ENCODE measurements around the gene XRCC1. TPM values are rescaled to one million over a fixed set of nuclear protein-coding genes. Genes with fewer than 3 reads are reported as not detected.

XRCC1 gene
- polyA plus RNA-seq (ENCODE audit: insufficient read length in 3 of 3): 10 to 100 TPM; 56.4 to 66.0 (median 59.1) TPM

GRCh38 chr19:43575156-43575950, at the start of gene XRCC1, which contains the start of gene PINLYP:
TSS of gene XRCC1 (minus strand) at chr19:43575527. CDS start at chr19:43575458, 69 bp downstream.
TSS of gene PINLYP (plus strand) at chr19:43575801. CDS start at chr19:43577192, 1,391 bp downstream.
- peak; percentile 96 to 99 (median 97) for DNase-seq (ENCODE audit: low read depth in 3 of 3, low spot score in 2 of 3)

GRCh38 chr19:43624933-43625332, 49.6 kb upstream of the XRCC1 start:
- DNase-seq (ENCODE audit: low read depth in 3 of 3, low spot score in 2 of 3): no peak

- DNase-seq (ENCODE audit: low read depth in 3 of 3, low spot score in 2 of 3): no peak
These were observed 48.8 kb upstream of the XRCC1 start for GRCh38 chr19:43623889-43624670.

GRCh38 chr19:43622956-43623355, 47.6 kb upstream of the XRCC1 start:
- DNase-seq (ENCODE audit: low read depth in 3 of 3, low spot score in 2 of 3): no peak

- no peak for DNase-seq (ENCODE audit: low read depth in 3 of 3, low spot score in 2 of 3)
These were observed 46.7 kb upstream of the XRCC1 start for GRCh38 chr19:43622070-43622469.

GRCh38 chr19:43620061-43621001, 45.0 kb upstream of the XRCC1 start:
- DNase-seq (ENCODE audit: low read depth in 3 of 3, low spot score in 2 of 3): no peak

GRCh38 chr19:43619262-43620060, 44.1 kb upstream of the XRCC1 start, which contains the start of gene ZNF428:
TSS of gene ZNF428 (minus strand) at chr19:43619629. CDS start at chr19:43614304, 5,325 bp downstream.
- DNase-seq (ENCODE audit: low read depth in 3 of 3, low spot score in 2 of 3): peak in 1 of 3 donors; percentile 83

- DNase-seq (ENCODE audit: low read depth in 3 of 3, low spot score in 2 of 3): no peak
These were observed 43.6 kb upstream of the XRCC1 start for GRCh38 chr19:43618921-43619261.

- DNase-seq (ENCODE audit: low read depth in 3 of 3, low spot score in 2 of 3): no peak
These were observed 41.6 kb upstream of the XRCC1 start for GRCh38 chr19:43616954-43617353.

- DNase-seq (ENCODE audit: low read depth in 3 of 3, low spot score in 2 of 3): no peak
These were observed 41.0 kb upstream of the XRCC1 start for GRCh38 chr19:43616306-43616705.

GRCh38 chr19:43612374-43612773, 37.0 kb upstream of the XRCC1 start:
- no peak for DNase-seq (ENCODE audit: low read depth in 3 of 3, low spot score in 2 of 3)

- DNase-seq (ENCODE audit: low read depth in 3 of 3, low spot score in 2 of 3): no peak
These were observed 36.5 kb upstream of the XRCC1 start, which contains the start of gene SRRM5 for GRCh38 chr19:43611788-43612187. TSS of gene SRRM5 (plus strand) at chr19:43612088. CDS start at chr19:43612122, 34 bp downstream.

GRCh38 chr19:43610493-43610892, 35.2 kb upstream of the XRCC1 start:
- no peak for DNase-seq (ENCODE audit: low read depth in 3 of 3, low spot score in 2 of 3)

GRCh38 chr19:43609872-43610271, 34.5 kb upstream of the XRCC1 start:
- no peak for DNase-seq (ENCODE audit: low read depth in 3 of 3, low spot score in 2 of 3)

- no peak for DNase-seq (ENCODE audit: low read depth in 3 of 3, low spot score in 2 of 3)
These were observed 32.2 kb upstream of the XRCC1 start for GRCh38 chr19:43607238-43608205.

GRCh38 chr19:43606569-43607229, 31.4 kb upstream of the XRCC1 start:
- DNase-seq (ENCODE audit: low read depth in 3 of 3, low spot score in 2 of 3): no peak

- no peak for DNase-seq (ENCODE audit: low read depth in 3 of 3, low spot score in 2 of 3)
These were observed 30.7 kb upstream of the XRCC1 start for GRCh38 chr19:43605875-43606568.
